ENCODE data around the gene PAN3.

DNA sequence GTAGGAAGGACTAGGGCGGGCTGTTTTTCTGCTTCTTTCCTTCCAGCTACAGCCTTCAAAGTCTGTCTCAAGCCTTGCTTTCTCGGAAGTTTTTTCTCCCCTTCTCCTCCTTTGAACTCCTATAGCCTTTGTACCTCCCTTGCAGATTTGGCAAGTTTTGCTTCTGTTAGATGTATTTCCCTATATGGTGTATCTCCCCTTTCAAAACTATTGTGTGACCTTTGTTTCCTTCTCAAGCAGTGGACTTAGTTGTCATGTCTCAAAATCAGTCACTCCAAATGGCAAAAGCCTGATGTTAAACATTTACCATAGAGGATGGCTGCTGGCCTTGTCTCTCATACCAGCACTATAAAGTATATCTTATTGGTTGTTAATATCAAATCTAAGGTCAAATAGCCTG lies 203.9 kb downstream of the PAN3 start:
- TF ChIP-seq, protein P1, sequence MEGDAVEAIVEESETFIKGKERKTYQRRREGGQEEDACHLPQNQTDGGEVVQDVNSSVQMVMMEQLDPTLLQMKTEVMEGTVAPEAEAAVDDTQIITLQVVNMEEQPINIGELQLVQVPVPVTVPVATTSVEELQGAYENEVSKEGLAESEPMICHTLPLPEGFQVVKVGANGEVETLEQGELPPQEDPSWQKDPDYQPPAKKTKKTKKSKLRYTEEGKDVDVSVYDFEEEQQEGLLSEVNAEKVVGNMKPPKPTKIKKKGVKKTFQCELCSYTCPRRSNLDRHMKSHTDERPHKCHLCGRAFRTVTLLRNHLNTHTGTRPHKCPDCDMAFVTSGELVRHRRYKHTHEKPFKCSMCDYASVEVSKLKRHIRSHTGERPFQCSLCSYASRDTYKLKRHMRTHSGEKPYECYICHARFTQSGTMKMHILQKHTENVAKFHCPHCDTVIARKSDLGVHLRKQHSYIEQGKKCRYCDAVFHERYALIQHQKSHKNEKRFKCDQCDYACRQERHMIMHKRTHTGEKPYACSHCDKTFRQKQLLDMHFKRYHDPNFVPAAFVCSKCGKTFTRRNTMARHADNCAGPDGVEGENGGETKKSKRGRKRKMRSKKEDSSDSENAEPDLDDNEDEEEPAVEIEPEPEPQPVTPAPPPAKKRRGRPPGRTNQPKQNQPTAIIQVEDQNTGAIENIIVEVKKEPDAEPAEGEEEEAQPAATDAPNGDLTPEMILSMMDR (IDR thresholded peaks at IDR 0.05) = no peak
- TF ChIP-seq POLR2A (IDR thresholded peaks at IDR 0.05) = no peak
